HEK293 (cell line): ENCODE results near the gene PNISR.

ENCODE experiments used
- CTCF ChIA-PET: fragments of 350-600 bp; formaldehyde crosslinking; extraction: SDS; loops from one replicate; lab custom pipeline; 2021; ENCODE audit warnings: antibody characterized with exemption; lab: Yijun Ruan, JAX
- POLR2A ChIA-PET: fragments of 300-600 bp; formaldehyde crosslinking; extraction: SDS; loops from one replicate; lab custom pipeline; 2020; ENCODE audit warnings: antibody characterized with exemption, inconsistent platforms; lab: Yijun Ruan, JAX
- H3K27ac ChIP-seq: fragments of 200-500 bp; sonication (Bioruptor generic); 2 replicates; pipeline ENCODE4 v1.5.1; 2014; ENCODE audit warnings: low read depth, low read length, control low read depth, inconsistent platforms; ENCODE audit errors: extremely low read depth
- H3K36me3 ChIP-seq, 2 experiments: fragments of 200-500 bp in 1 of 2; sonication (Bioruptor generic) in 1 of 2; 1 replicate in 1 of 2; 2 replicates in 1 of 2; pipeline ENCODE4 v1.5.1; 2014 to 2017; ENCODE audit warnings: inconsistent platforms in 2 of 2, low read length in 2 of 2; ENCODE audit not compliant: control insufficient read depth in 2 of 2, insufficient read depth in 1 of 2
- H3K4me1 ChIP-seq: fragments of 200-500 bp; sonication (Bioruptor generic); 2 replicates; pipeline ENCODE4 v1.5.1; 2014; ENCODE audit warnings: mild to moderate bottlenecking, low read length, inconsistent platforms; ENCODE audit not compliant: control insufficient read depth, insufficient read depth
- H3K4me3 ChIP-seq: 2 replicates; pipeline ENCODE4 v1.5.1; 2011; ENCODE audit warnings: low read depth, mild to moderate bottlenecking, control low read depth, low read length, moderate library complexity
- H3K9me3 ChIP-seq: fragments of 200-500 bp; sonication (Bioruptor generic); 2 replicates; pipeline ENCODE4 v1.5.1; 2014; ENCODE audit warnings: low read depth, low read length, inconsistent platforms; ENCODE audit not compliant: control insufficient read depth, insufficient read depth
- HOXC10 ChIP-seq: sonication (generic); formaldehyde crosslinking; IDR thresholded peaks from 2 replicates; pipeline ENCODE4 v1.8.1; 2023; ENCODE audit warnings: mild to moderate bottlenecking, missing genetic modification reagents
- KLF16 ChIP-seq: fragments of 450-650 bp; formaldehyde crosslinking; IDR thresholded peaks from 2 replicates; pipeline ENCODE4 v1.5.1; 2017; ENCODE audit warnings: missing biosample characterization, missing genetic modification characterization
- MEIS1 ChIP-seq: sonication (generic); formaldehyde crosslinking; IDR thresholded peaks from 2 replicates; pipeline ENCODE4 v1.8.1; 2022; ENCODE audit warnings: missing genetic modification reagents, mild to moderate bottlenecking, borderline replicate concordance
- MZF1 ChIP-seq: fragments of 450-650 bp; formaldehyde crosslinking; IDR thresholded peaks from 2 replicates; pipeline ENCODE4 v1.5.1; 2017; ENCODE audit warnings: missing biosample characterization, missing genetic modification characterization, borderline replicate concordance
- PRDM4 ChIP-seq: fragments of 450-650 bp; formaldehyde crosslinking; IDR thresholded peaks from 2 replicates; pipeline ENCODE4 v1.5.1; 2017; ENCODE audit warnings: missing biosample characterization, missing genetic modification characterization
- SCRT2 ChIP-seq: fragments of 450-650 bp; formaldehyde crosslinking; IDR thresholded peaks from 2 replicates; pipeline ENCODE4 v1.5.1; 2016; ENCODE audit warnings: missing biosample characterization, missing genetic modification characterization
- YY1 ChIP-seq: fragments of 450-650 bp; formaldehyde crosslinking; IDR thresholded peaks from 2 replicates; pipeline ENCODE4 v1.5.1; 2018; ENCODE audit warnings: missing biosample characterization, missing genetic modification characterization
- ZBTB17 ChIP-seq: fragments of 450-650 bp; formaldehyde crosslinking; IDR thresholded peaks from 2 replicates; pipeline ENCODE4 v1.5.1; 2016; ENCODE audit warnings: missing biosample characterization, missing genetic modification characterization
- ZBTB21 ChIP-seq: fragments of 450-650 bp; formaldehyde crosslinking; IDR thresholded peaks from 2 replicates; pipeline ENCODE4 v1.5.1; 2017; ENCODE audit warnings: missing biosample characterization, missing genetic modification characterization
- ZNF132 ChIP-seq: fragments of 450-650 bp; formaldehyde crosslinking; IDR thresholded peaks from 2 replicates; pipeline ENCODE4 v1.5.1; 2017; ENCODE audit warnings: missing biosample characterization, missing genetic modification characterization, borderline replicate concordance
- ZNF138 ChIP-seq: fragments of 450-650 bp; formaldehyde crosslinking; IDR thresholded peaks from 2 replicates; pipeline ENCODE4 v1.5.1; 2016; ENCODE audit warnings: missing biosample characterization, missing genetic modification characterization, borderline replicate concordance
- ZNF16 ChIP-seq: fragments of 450-650 bp; formaldehyde crosslinking; IDR thresholded peaks from 2 replicates; pipeline ENCODE4 v1.5.1; 2016; ENCODE audit warnings: low read depth, missing biosample characterization, missing genetic modification characterization
- ZNF175 ChIP-seq: fragments of 450-650 bp; formaldehyde crosslinking; IDR thresholded peaks from 2 replicates; pipeline ENCODE4 v1.5.1; 2016; ENCODE audit warnings: missing biosample characterization, missing genetic modification characterization
- ZNF362 ChIP-seq: fragments of 450-650 bp; formaldehyde crosslinking; IDR thresholded peaks from 2 replicates; pipeline ENCODE4 v1.5.1; 2016; ENCODE audit warnings: missing biosample characterization, missing genetic modification characterization
- ZNF473 ChIP-seq: fragments of 450-650 bp; formaldehyde crosslinking; IDR thresholded peaks from 2 replicates; pipeline ENCODE4 v1.5.1; 2017; ENCODE audit warnings: missing biosample characterization, missing genetic modification characterization
- ZNF48 ChIP-seq: fragments of 450-650 bp; formaldehyde crosslinking; IDR thresholded peaks from 2 replicates; pipeline ENCODE4 v1.5.1; 2016; ENCODE audit warnings: missing biosample characterization, missing genetic modification characterization
- ZNF514 ChIP-seq: fragments of 450-650 bp; formaldehyde crosslinking; IDR thresholded peaks from 2 replicates; pipeline ENCODE4 v1.5.1; 2016; ENCODE audit warnings: missing biosample characterization, missing genetic modification characterization
- ZNF521 ChIP-seq: fragments of 450-650 bp; formaldehyde crosslinking; IDR thresholded peaks from 2 replicates; pipeline ENCODE4 v1.5.1; 2017; ENCODE audit warnings: missing biosample characterization, mild to moderate bottlenecking, missing genetic modification characterization
- ZNF624 ChIP-seq: fragments of 450-650 bp; formaldehyde crosslinking; IDR thresholded peaks from 2 replicates; pipeline ENCODE4 v1.5.1; 2017; ENCODE audit warnings: missing biosample characterization, missing genetic modification characterization
- ZNF639 ChIP-seq: fragments of 450-650 bp; formaldehyde crosslinking; IDR thresholded peaks from 2 replicates; pipeline ENCODE4 v1.5.1; 2016; ENCODE audit warnings: missing biosample characterization, missing genetic modification characterization
- ZNF645 ChIP-seq: fragments of 450-650 bp; formaldehyde crosslinking; IDR thresholded peaks from 2 replicates; pipeline ENCODE4; 2016; ENCODE audit warnings: missing biosample characterization, missing genetic modification characterization
- ZNF707 ChIP-seq: fragments of 450-650 bp; formaldehyde crosslinking; IDR thresholded peaks from 2 replicates; pipeline ENCODE4 v1.5.1; 2016; ENCODE audit warnings: missing biosample characterization, missing genetic modification characterization
- ZNF747 ChIP-seq: fragments of 450-650 bp; formaldehyde crosslinking; IDR thresholded peaks from 2 replicates; pipeline ENCODE4 v1.5.1; 2016; ENCODE audit warnings: missing biosample characterization, missing genetic modification characterization
- ZNF785 ChIP-seq: fragments of 450-650 bp; formaldehyde crosslinking; IDR thresholded peaks from 2 replicates; pipeline ENCODE4 v1.5.1; 2016; ENCODE audit warnings: missing biosample characterization, missing genetic modification characterization
- ZSCAN16 ChIP-seq: fragments of 450-650 bp; formaldehyde crosslinking; IDR thresholded peaks from 2 replicates; pipeline ENCODE4 v1.5.1; 2016; ENCODE audit warnings: missing biosample characterization, missing genetic modification characterization
- ZSCAN23 ChIP-seq: fragments of 450-650 bp; formaldehyde crosslinking; IDR thresholded peaks from 2 replicates; pipeline ENCODE4 v1.5.1; 2016; ENCODE audit warnings: missing biosample characterization, missing genetic modification characterization

PNISR gene

GRCh38 chr6:99364026-99364425 is 61.1 kb downstream of the PNISR start:
- POLR2A ChIA-PET = interaction anchor here (1.2 kb wide), 1 partner anchor 15 kb away, joined by 4 read pairs; the partner anchor contains the start of gene FAXC
- Histone ChIP-seq H3K36me3 (no peaks in the 10 kb centered on the region; a peak in 1 of 3 replicates), H3K4me3 (no peak overlapping the region), H3K27ac (no peak overlapping the region), H3K4me1 (no peaks in the 10 kb centered on the region), H3K9me3 (no peaks in the 10 kb centered on the region)
- CTCF ChIA-PET = interaction anchor here (0.7 to 1.8 kb wide), 5 partner anchors 14 to 540 kb away, joined by 3 to 4 read pairs (median 4); no protein-coding TSS in a partner anchor
- no peak for TF ChIP-seq ZNF747 (tag by site-specific recombination)
- TF ChIP-seq ZNF707 (tag by site-specific recombination) = no peak
- no peak for TF ChIP-seq ZNF138 (tag by site-specific recombination)

GRCh38 chr6:99362678-99363268 is 62.3 kb downstream of the PNISR start:
- no peaks in the 10 kb centered on the region for H3K36me3 ChIP-seq
- TF ChIP-seq ZNF473 = no peak
- no peak for TF ChIP-seq ZSCAN16 (tag by site-specific recombination)
- TF ChIP-seq HOXC10 = no peak
- TF ChIP-seq ZNF639 (tag by site-specific recombination) = no peak
- no peak for TF ChIP-seq MZF1
- TF ChIP-seq ZBTB21 (tag by site-specific recombination) = no peak
- no peak for TF ChIP-seq ZNF514 (tag by site-specific recombination)
- TF ChIP-seq KLF16 (tag by site-specific recombination) = no peak
- TF ChIP-seq ZNF48 (tag by site-specific recombination) = no peak
- no peak for TF ChIP-seq ZNF175
- no peak for TF ChIP-seq ZBTB17 (tag by site-specific recombination)
- TF ChIP-seq MEIS1 (CRISPR knock-in tag) = no peak
- TF ChIP-seq ZNF362 = no peak
- TF ChIP-seq ZNF16 = no peak
- TF ChIP-seq ZNF785 (tag by site-specific recombination) = no peak
- TF ChIP-seq ZNF624 (tag by site-specific recombination) = no peak
- TF ChIP-seq ZNF645 (tag by site-specific recombination) = no peak
- H3K4me3 ChIP-seq = no peak overlapping the region
- no peaks in the 10 kb centered on the region for H3K4me1 ChIP-seq
- no peaks in the 10 kb centered on the region for H3K9me3 ChIP-seq
- ChIA-PET POLR2A (no interaction called here), CTCF (interaction anchor here (1.1 kb wide), 1 partner anchor 91 kb away, joined by 4 read pairs; no protein-coding TSS in a partner anchor)
- H3K27ac ChIP-seq = no peak overlapping the region

GRCh38 chr6:99359800-99360199 is 65.3 kb downstream of the PNISR start:
- ChIA-PET CTCF (interaction anchor here (0.7 kb wide), 1 partner anchor 14 kb away, joined by 3 read pairs; no protein-coding TSS in a partner anchor), POLR2A (no interaction called here)
- H3K27ac ChIP-seq = no peak overlapping the region
- H3K4me3 ChIP-seq = no peak overlapping the region
- H3K36me3 ChIP-seq = no peaks in the 10 kb centered on the region
- H3K4me1 ChIP-seq = no peaks in the 10 kb centered on the region
- no peak for TF ChIP-seq ZNF132 (tag by site-specific recombination)
- no peak for TF ChIP-seq PRDM4 (tag by site-specific recombination)
- TF ChIP-seq ZSCAN23 (tag by site-specific recombination) = no peak
- TF ChIP-seq YY1 (tag by site-specific recombination) = no peak
- no peak for TF ChIP-seq ZNF521 (tag by site-specific recombination)
- 0 out of 2 replicates have a peak, but pooled peaks have one; percentile 25 for TF ChIP-seq SCRT2 (tag by site-specific recombination)
- H3K9me3 ChIP-seq = no peaks in the 10 kb centered on the region
